Thyroid gland (tissue), 4 donors: ENCODE results near the gene FXR2.

Experiments
- CTCF ChIP-seq, 6 experiments: fragments of 200-600 bp in 3 of 6; fragments of 450-650 bp in 3 of 6; sonication (generic) in 3 of 6; IDR thresholded peaks; one replicate each; pipeline ENCODE4 v1.5.1; 2016 to 2019; ENCODE audit warnings: antibody characterized with exemption in 6 of 6, mild to moderate bottlenecking in 2 of 6, inconsistent platforms in 1 of 6, moderate library complexity in 1 of 6
- POLR2A ChIP-seq, 2 donors: fragments of 450-650 bp; IDR thresholded peaks; one replicate each; pipeline ENCODE4 v1.6.1; 2017; ENCODE audit warnings: antibody characterized with exemption in 2 of 2, mild to moderate bottlenecking in 2 of 2, moderate library complexity in 1 of 2

- TF ChIP-seq CTCF (IDR thresholded peaks at IDR 0.05): no peak
- no peak for TF ChIP-seq POLR2A (IDR thresholded peaks at IDR 0.05)
These were observed 61.3 kb downstream of the FXR2 start for GRCh38 chr17:7553356-7553755.
